ENCODE data around the gene ING5. TPM values are rescaled to one million over a fixed set of nuclear protein-coding genes. Genes with fewer than 3 reads are reported as not detected.

ING5 gene
- total and polyA plus RNA-seq, 7 donors: 14.5 to 25.4 (median 18.9) TPM

- WGBS, 3 donors: 94 to 98% (median 97%) methylated on average over 4 of the region's 4 CpGs
- peaks cover 0 to 55% of the 10 kb centered on the region in 2 donors for H3K36me3 ChIP-seq (ENCODE audit: insufficient read depth in 1 of 2, low read depth in 1 of 2)
- no peaks in the 10 kb centered on the region for H3K4me1 ChIP-seq
- DNase-seq (no peak), ATAC-seq (no peak)
- H3K27me3 ChIP-seq (ENCODE audit: insufficient read depth in 3 of 3, low read length in 2 of 3): no peaks in the 10 kb centered on the region
- H3K9me3 ChIP-seq: no peaks in the 10 kb centered on the region
- TF ChIP-seq, protein P1, sequence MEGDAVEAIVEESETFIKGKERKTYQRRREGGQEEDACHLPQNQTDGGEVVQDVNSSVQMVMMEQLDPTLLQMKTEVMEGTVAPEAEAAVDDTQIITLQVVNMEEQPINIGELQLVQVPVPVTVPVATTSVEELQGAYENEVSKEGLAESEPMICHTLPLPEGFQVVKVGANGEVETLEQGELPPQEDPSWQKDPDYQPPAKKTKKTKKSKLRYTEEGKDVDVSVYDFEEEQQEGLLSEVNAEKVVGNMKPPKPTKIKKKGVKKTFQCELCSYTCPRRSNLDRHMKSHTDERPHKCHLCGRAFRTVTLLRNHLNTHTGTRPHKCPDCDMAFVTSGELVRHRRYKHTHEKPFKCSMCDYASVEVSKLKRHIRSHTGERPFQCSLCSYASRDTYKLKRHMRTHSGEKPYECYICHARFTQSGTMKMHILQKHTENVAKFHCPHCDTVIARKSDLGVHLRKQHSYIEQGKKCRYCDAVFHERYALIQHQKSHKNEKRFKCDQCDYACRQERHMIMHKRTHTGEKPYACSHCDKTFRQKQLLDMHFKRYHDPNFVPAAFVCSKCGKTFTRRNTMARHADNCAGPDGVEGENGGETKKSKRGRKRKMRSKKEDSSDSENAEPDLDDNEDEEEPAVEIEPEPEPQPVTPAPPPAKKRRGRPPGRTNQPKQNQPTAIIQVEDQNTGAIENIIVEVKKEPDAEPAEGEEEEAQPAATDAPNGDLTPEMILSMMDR (IDR thresholded peaks at IDR 0.05): no peak
- no peak overlapping the region for H3K27ac ChIP-seq
- no peak overlapping the region for H3K4me3 ChIP-seq
- intact Hi-C loops (cut with DNase I): no loop called here
These were observed 44.2 kb downstream of the ING5 start for GRCh38 chr2:241746084-241746483.

DNA sequence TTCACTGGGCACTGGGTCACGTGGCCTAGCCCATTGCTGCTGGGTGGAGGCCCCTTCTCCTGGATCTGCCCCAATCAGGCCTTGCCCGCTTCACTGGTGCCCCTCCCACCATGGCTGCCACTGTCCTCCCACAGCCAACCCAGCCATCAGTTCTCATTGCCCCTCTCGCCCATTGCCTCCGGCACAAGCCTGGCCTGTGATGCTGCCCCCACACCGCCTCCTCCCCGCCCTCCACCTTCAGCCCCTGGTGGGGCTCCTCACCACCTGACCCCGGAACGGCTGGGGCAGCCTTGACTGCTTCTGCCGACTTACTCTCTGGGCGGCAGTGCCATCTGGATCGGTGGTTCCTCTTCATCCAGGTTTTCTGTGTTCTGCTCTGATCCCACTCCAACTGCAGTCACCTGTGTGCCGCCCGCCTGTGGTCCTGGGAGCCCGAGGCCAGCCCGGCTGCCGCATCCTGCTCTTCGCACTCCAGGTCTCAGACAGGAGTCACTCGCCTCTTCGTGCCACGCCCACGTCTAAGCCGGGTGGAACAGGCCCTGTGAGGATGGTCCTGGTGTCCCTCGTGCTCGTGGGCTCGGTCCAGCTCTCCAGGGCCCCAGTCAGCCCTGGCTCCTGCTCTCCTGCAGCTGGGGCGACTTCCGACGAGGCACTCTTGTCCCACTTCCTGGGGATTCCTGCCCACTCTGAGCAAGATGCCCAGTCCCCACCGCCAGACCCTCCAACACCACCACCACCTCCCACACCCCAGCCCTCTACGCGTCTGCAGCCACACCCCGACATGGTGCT lies 46.8 kb downstream of the ING5 start:
- Histone ChIP-seq H3K36me3 (ENCODE audit: insufficient read depth in 1 of 2, low read depth in 1 of 2) (peaks cover 0 to 68% of the 10 kb centered on the region in 2 donors), H3K9me3 (no peaks in the 10 kb centered on the region), H3K27ac (no peak overlapping the region), H3K4me1 (no peaks in the 10 kb centered on the region), H3K27me3 (ENCODE audit: insufficient read depth in 3 of 3, low read length in 2 of 3) (no peaks in the 10 kb centered on the region), H3K4me3 (no peak overlapping the region)
- 87 to 91% (median 89%) methylated on average over 32 of the region's 32 CpGs for WGBS, 3 donors
- ATAC-seq (no peak), DNase-seq (no peak)
- intact Hi-C loops (cut with DNase I): no loop called here
- TF ChIP-seq, protein P1 (IDR thresholded peaks at IDR 0.05): no peak

DNA sequence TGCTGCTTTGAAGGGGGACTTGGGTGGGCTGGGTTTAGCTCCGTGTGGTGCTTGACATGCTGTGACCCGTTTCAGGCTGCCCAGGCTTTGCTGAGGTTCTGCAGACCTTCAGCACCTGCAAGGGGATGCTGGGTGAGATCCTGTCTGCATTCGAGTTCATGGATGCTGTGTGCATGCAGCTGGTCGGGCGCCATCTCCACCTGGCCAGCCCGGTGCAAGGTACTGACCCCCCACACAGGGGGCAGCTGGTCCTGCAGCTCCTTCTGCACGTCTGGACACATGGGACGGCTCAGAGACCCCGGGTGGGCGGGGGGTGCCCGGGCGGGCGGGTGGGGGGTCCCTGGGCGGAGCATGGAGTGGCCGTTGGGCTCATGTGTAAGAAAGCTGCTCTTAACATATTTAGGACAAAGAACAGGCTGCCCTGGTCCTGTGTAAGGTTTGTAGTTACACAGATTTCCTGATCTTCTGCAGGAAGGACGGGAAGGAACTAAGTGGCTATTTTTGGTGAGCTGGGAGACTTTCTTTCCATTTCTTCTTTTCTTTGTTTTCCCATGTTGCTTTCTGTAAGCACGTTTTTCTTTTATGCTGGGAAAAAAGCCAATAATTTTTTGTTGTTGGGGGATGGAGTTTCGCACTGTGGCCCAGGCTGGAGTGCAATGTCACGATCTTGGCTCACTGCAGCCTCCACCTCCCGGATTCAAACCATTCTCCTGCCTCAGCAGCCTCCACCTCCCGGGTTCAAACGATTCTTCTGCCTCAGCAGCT lies 48.4 kb downstream of the ING5 start:
- DNase-seq (no peak), ATAC-seq (no peak)
- H3K4me1 ChIP-seq: no peaks in the 10 kb centered on the region
- H3K27me3 ChIP-seq (ENCODE audit: insufficient read depth in 3 of 3, low read length in 2 of 3): no peaks in the 10 kb centered on the region
- no peak overlapping the region for H3K4me3 ChIP-seq
- H3K9me3 ChIP-seq: no peaks in the 10 kb centered on the region
- H3K36me3 ChIP-seq (ENCODE audit: insufficient read depth in 1 of 2, low read depth in 1 of 2): peaks cover 0 to 66% of the 10 kb centered on the region in 2 donors
- WGBS, 3 donors: 54 to 66% (median 61%) methylated on average over 18 to 22 of the region's 22 CpGs
- no peak overlapping the region for H3K27ac ChIP-seq
- TF ChIP-seq, protein P1 (IDR thresholded peaks at IDR 0.05): no peak
- intact Hi-C loops (cut with DNase I): no loop called here

DNA sequence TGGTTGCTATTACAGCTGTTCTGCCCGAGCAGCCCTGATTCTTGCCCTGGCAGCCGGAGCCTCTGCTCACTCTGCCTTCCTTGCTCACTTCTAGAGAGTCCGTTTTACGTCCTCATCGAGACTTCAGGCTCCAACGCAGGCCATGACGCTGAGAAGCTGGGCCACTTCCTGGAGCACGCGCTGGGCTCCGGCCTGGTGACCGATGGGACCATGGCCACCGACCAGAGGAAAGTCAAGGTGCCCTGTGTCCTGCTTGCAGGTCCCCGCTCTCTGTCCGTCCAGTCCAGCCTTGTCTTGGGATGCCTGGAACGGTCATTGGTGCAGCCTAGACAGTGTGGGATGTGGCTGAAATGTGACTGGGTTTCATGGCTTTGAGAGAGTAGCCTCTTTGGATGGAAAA lies 49.3 kb downstream of the ING5 start:
- Histone ChIP-seq H3K27ac (no peak overlapping the region), H3K4me1 (no peaks in the 10 kb centered on the region), H3K4me3 (no peak overlapping the region), H3K27me3 (ENCODE audit: insufficient read depth in 3 of 3, low read length in 2 of 3) (no peaks in the 10 kb centered on the region), H3K9me3 (no peaks in the 10 kb centered on the region), H3K36me3 (ENCODE audit: insufficient read depth in 1 of 2, low read depth in 1 of 2) (peaks cover 0 to 66% of the 10 kb centered on the region in 2 donors)
- WGBS, 3 donors: 88 to 95% (median 91%) methylated on average over 15 of the region's 15 CpGs
- no peak for DNase-seq
- ATAC-seq: no peak
- TF ChIP-seq, protein P1 (IDR thresholded peaks at IDR 0.05): no peak
- intact Hi-C loops (cut with DNase I): no loop called here

All from psoas muscle (tissue), 8 donors.